SK-N-SH (cell line): ENCODE data around the gene RHOU. TPM values are rescaled to one million over a fixed set of nuclear protein-coding genes. Genes with fewer than 3 reads are reported as not detected.

Source experiments
- CTCF ChIA-PET: fragments of 300-600, 350-600 bp; formaldehyde crosslinking; extraction: SDS; loops from one replicate; lab custom pipeline; 2021; lab: Yijun Ruan, JAX
- POLR2A ChIA-PET: fragments of 350-600 bp; sonication (Branson Sonifier 250); formaldehyde crosslinking; extraction: SDS; loops from one replicate; lab custom pipeline; 2020; ENCODE audit warnings: antibody characterized with exemption, inconsistent platforms; lab: Yijun Ruan, JAX
- DNase-seq: peaks from one replicate; pipeline ENCODE4 v3.0.0; 2012
- H2AFZ ChIP-seq: fragments of 200-600 bp; sonication (generic); 2 replicates; pipeline ENCODE4 v1.8.1; 2016; ENCODE audit warnings: antibody characterized with exemption, mild to moderate bottlenecking, low read depth
- H3F3A ChIP-seq: fragments of 200-600 bp; sonication (generic); replicated peaks from 2 replicates; pipeline ENCODE3; 2016; ENCODE audit warnings: antibody characterized with exemption, mild to moderate bottlenecking; ENCODE audit not compliant: insufficient read depth
- H3K27ac ChIP-seq, 2 experiments: fragments of 200-500 bp in 1 of 2; fragments of 200-600 bp in 1 of 2; sonication (Bioruptor generic) in 1 of 2; sonication (generic), shearing (Covaris generic) in 1 of 2; 2 replicates each; pipeline versions ENCODE4 v1.5.1 to v1.6.1; 2014 to 2016; ENCODE audit warnings: low read depth in 2 of 2, inconsistent platforms in 1 of 2, low read length in 1 of 2, mild to moderate bottlenecking in 1 of 2, mixed read lengths in 1 of 2
- H3K27me3 ChIP-seq: fragments of 200-600 bp; sonication (generic), shearing (Covaris generic); 2 replicates; pipeline ENCODE4 v1.6.1; 2016; ENCODE audit warnings: mixed run types; ENCODE audit not compliant: insufficient read depth
- H3K36me3 ChIP-seq, 2 experiments: fragments of 200-500 bp in 1 of 2; fragments of 200-600 bp in 1 of 2; sonication (Bioruptor generic) in 1 of 2; sonication (generic) in 1 of 2; replicated peaks in 1 of 2; 2 replicates each; pipeline versions ENCODE3 to v1.5.1; 2014 to 2016; ENCODE audit warnings: low read length in 1 of 2, mild to moderate bottlenecking in 1 of 2; ENCODE audit not compliant: insufficient read depth in 2 of 2, control insufficient read depth in 1 of 2
- H3K4me1 ChIP-seq, 2 experiments: fragments of 200-500 bp in 1 of 2; fragments of 200-600 bp in 1 of 2; sonication (Bioruptor generic) in 1 of 2; sonication (generic), shearing (Covaris generic) in 1 of 2; 2 replicates each; pipeline versions ENCODE4 v1.5.1 to v1.6.1; 2014 to 2016; ENCODE audit warnings: low read depth in 1 of 2, low read length in 1 of 2, mixed run types in 1 of 2; ENCODE audit not compliant: insufficient read depth in 2 of 2, control insufficient read depth in 1 of 2
- H3K4me2 ChIP-seq: fragments of 200-600 bp; sonication (generic), shearing (Covaris generic); 2 replicates; pipeline ENCODE4 v1.6.1; 2017; ENCODE audit warnings: mixed run types
- H3K4me3 ChIP-seq, 2 experiments: fragments of 200-500 bp in 1 of 2; fragments of 200-600 bp in 1 of 2; sonication (Bioruptor generic) in 1 of 2; sonication (generic), shearing (Covaris generic) in 1 of 2; 2 replicates each; pipeline versions ENCODE4 v1.5.1 to v1.8.1; 2014 to 2016; ENCODE audit warnings: low read depth in 2 of 2, inconsistent platforms in 1 of 2, low read length in 1 of 2, mild to moderate bottlenecking in 1 of 2, mixed read lengths in 1 of 2, moderate library complexity in 1 of 2
- H3K79me2 ChIP-seq: fragments of 200-600 bp; sonication (generic); 2 replicates; pipeline ENCODE4 v1.8.1; 2017; ENCODE audit warnings: mild to moderate bottlenecking; ENCODE audit not compliant: insufficient read depth
- H3K9ac ChIP-seq: fragments of 200-600 bp; sonication (generic); 2 replicates; pipeline ENCODE4 v1.6.1; 2017; ENCODE audit warnings: mixed run types
- H3K9me2 ChIP-seq: fragments of 200-600 bp; sonication (generic); 2 replicates; pipeline ENCODE4 v1.6.1; 2017; ENCODE audit warnings: mixed run types
- H3K9me3 ChIP-seq: fragments of 200-600 bp; sonication (generic); 2 replicates; pipeline ENCODE4 v1.6.1; 2017; ENCODE audit warnings: mixed run types, mild to moderate bottlenecking, moderate library complexity
- H4K20me1 ChIP-seq: fragments of 200-600 bp; sonication (generic); 2 replicates; pipeline ENCODE4 v1.6.1; 2017; ENCODE audit warnings: mild to moderate bottlenecking, mixed run types; ENCODE audit not compliant: insufficient read depth
- CHD2 ChIP-seq: fragments of 150-350 bp; IDR thresholded peaks from 2 replicates; pipeline ENCODE4 v1.6.1; 2018; ENCODE audit warnings: low read length; ENCODE audit not compliant: partially characterized antibody
- ELF1 ChIP-seq: IDR thresholded peaks from 2 replicates; pipeline ENCODE4 v1.4.0; 2012
- FOSL2 ChIP-seq: IDR thresholded peaks from 2 replicates; pipeline ENCODE4 v1.4.0; 2012; ENCODE audit warnings: low read depth, mild to moderate bottlenecking, moderate library complexity, borderline replicate concordance
- FOXJ3 ChIP-seq: sonication (generic); formaldehyde crosslinking; IDR thresholded peaks from 2 replicates; pipeline ENCODE4 v1.5.1; 2020; ENCODE audit warnings: mild to moderate bottlenecking, missing genetic modification reagents
- GABPA ChIP-seq: IDR thresholded peaks from 2 replicates; pipeline ENCODE4 v1.4.0; 2012; ENCODE audit warnings: low read depth, mild to moderate bottlenecking
- IRF3 ChIP-seq: fragments of 150-350 bp; IDR thresholded peaks from 2 replicates; pipeline ENCODE4 v1.6.1; 2016; ENCODE audit warnings: mild to moderate bottlenecking, low read depth, low read length
- JUND ChIP-seq: IDR thresholded peaks from 2 replicates; pipeline ENCODE4 v1.4.0; 2012
- NRF1 ChIP-seq: IDR thresholded peaks from 2 replicates; pipeline ENCODE4 v1.6.1; 2012; ENCODE audit warnings: low read depth, mild to moderate bottlenecking, low read length
- RAD21 ChIP-seq: IDR thresholded peaks from 2 replicates; pipeline ENCODE4 v1.6.1; 2012; ENCODE audit warnings: mild to moderate bottlenecking, low read length
- RCOR1 ChIP-seq: fragments of 150-350 bp; IDR thresholded peaks from 2 replicates; pipeline ENCODE4 v1.6.1; 2017; ENCODE audit warnings: antibody characterized with exemption, low read length
- REST ChIP-seq: IDR thresholded peaks from 2 replicates; pipeline ENCODE4 v1.6.1; 2012; ENCODE audit warnings: mild to moderate bottlenecking, low read depth, low read length, moderate library complexity
- RFX5 ChIP-seq: IDR thresholded peaks from 2 replicates; pipeline ENCODE4 v1.6.1; 2012; ENCODE audit warnings: mild to moderate bottlenecking, improper control_type of control experiment, low read length
- RXRA ChIP-seq: IDR thresholded peaks from 2 replicates; pipeline ENCODE4 v1.4.0; 2012; ENCODE audit warnings: low read depth, mild to moderate bottlenecking, borderline replicate concordance
- SIN3A ChIP-seq: IDR thresholded peaks from 2 replicates; pipeline ENCODE4 v1.6.1; 2012; ENCODE audit warnings: low read depth, mild to moderate bottlenecking, low read length, moderate library complexity, borderline replicate concordance
- TAF1 ChIP-seq: IDR thresholded peaks from 2 replicates; pipeline ENCODE4 v1.6.1; 2012; ENCODE audit warnings: low read depth, mild to moderate bottlenecking, low read length, moderate library complexity, borderline replicate concordance
- TCF12 ChIP-seq: IDR thresholded peaks from 2 replicates; pipeline ENCODE4 v1.4.0; 2012
- TEAD4 ChIP-seq: IDR thresholded peaks from 2 replicates; pipeline ENCODE4 v1.4.0; 2012; ENCODE audit warnings: mild to moderate bottlenecking, borderline replicate concordance; ENCODE audit not compliant: insufficient read depth
- ZBTB33 ChIP-seq: IDR thresholded peaks from 2 replicates; pipeline ENCODE4 v1.4.0; 2012; ENCODE audit warnings: low read depth, borderline replicate concordance
- WGBS: methylation state at CpG from one replicate; pipeline ENCODE4 v1.1.6; 2017; ENCODE audit warnings: low lambda C conversion rate; 5-methylcytosine and 5-hydroxymethylcytosine counted together
- polyA plus RNA-seq, 3 experiments: library from polyadenylated mRNA; depleted of rRNA; stranded (reverse); fragments of >200 nt; gene quantifications; 2 replicates each; pipeline ENCODE4 v1.2.3, GENCODE V29; 2012
- TF ChIP-seq, protein P1 (sequence below): fragments of 200-600 bp; sonication (generic); IDR thresholded peaks from 2 replicates; pipeline ENCODE4 v1.6.1; 2017; ENCODE audit warnings: antibody characterized with exemption, mild to moderate bottlenecking, moderate library complexity
- TF ChIP-seq, protein P2 (sequence below): IDR thresholded peaks from 2 replicates; pipeline ENCODE4 v1.4.0; 2012; ENCODE audit warnings: low read depth, borderline replicate concordance

Gene RHOU
- polyA plus RNA-seq, 1 of the 3 experiments (the other 2 are of a cell fraction), result 0.36 TPM

DNA sequence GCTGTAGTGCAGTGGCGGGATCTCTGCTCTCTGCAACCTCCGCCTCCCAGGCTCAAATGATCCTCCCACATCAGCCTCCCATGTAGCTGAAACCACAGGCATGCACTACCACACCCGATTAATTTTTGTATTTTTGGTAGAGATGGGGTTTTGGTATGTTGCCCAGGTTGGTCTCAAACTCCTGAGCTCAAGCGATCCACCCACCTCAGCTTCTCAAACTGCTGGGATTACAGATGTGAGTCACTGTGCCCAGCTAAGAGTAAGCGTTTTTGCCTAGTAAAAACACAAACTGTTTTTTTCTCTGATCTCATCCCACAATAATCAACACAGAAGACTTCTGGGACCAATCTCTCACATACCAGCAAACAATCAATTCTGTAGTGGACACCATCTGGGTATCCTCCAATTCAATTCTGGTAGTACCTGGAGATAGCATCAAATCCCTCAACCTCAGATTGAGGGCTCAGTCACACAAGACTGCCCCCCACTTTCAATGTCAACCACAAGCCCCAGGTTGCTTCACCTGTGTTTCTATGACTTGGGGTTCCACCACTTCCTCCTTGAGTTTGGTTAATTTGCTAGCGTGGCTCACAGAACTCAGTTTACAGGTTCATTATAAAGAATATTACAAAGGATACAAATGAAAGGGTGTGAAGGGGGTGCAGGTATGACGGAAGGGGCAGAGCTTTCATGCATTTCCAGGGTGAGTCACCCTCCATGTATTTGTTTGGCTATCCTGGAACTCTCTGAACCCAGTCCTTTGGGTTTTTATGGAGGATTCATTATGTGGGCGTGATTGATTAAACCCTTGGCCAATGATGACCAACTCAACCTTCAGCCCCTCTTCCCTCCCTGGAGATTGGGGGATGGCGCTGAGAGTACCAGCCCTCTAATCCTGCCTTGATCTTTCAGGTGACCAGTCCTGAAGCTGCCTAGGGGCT is 40.0 kb upstream of the RHOU start:
- CTCF ChIA-PET, result interaction anchor here (0.8 to 3.1 kb wide), 2 partner anchors 40 to 461 kb away, joined by 3 to 11 read pairs; partner anchors contain the start of gene RHOU
- Histone ChIP-seq H3K4me2 (no peak overlapping the region), H3F3A (no peaks in the 10 kb centered on the region), H3K27me3 (no peaks in the 10 kb centered on the region), H3K9me3 (no peaks in the 10 kb centered on the region), H3K36me3 (no peaks in the 10 kb centered on the region), H3K4me3 (no peak overlapping the region), H2AFZ (no peak overlapping the region), H3K27ac (no peak overlapping the region), H4K20me1 (no peaks in the 10 kb centered on the region), H3K4me1 (peaks cover 0 to 4% of the 10 kb centered on the region in 2 experiments; a peak in 1 of 4 replicates), H3K79me2 (no peaks in the 10 kb centered on the region), H3K9me2 (no peaks in the 10 kb centered on the region), H3K9ac (no peak overlapping the region)
- POLR2A ChIA-PET, result no interaction called here
- DNase-seq, result no peak
- TF ChIP-seq RXRA (no peak), ELF1 (no peak), TCF12 (no peak), REST (no peak), GABPA (no peak), SIN3A (no peak), CHD2 (no peak), RCOR1 (no peak), FOSL2 (no peak), TEAD4 (no peak), NRF1 (no peak), JUND (no peak), RAD21 (no peak), RFX5 (no peak), FOXJ3 (no peak), ZBTB33 (no peak), IRF3 (no peak), TAF1 (no peak)
- TF ChIP-seq, protein P1, sequence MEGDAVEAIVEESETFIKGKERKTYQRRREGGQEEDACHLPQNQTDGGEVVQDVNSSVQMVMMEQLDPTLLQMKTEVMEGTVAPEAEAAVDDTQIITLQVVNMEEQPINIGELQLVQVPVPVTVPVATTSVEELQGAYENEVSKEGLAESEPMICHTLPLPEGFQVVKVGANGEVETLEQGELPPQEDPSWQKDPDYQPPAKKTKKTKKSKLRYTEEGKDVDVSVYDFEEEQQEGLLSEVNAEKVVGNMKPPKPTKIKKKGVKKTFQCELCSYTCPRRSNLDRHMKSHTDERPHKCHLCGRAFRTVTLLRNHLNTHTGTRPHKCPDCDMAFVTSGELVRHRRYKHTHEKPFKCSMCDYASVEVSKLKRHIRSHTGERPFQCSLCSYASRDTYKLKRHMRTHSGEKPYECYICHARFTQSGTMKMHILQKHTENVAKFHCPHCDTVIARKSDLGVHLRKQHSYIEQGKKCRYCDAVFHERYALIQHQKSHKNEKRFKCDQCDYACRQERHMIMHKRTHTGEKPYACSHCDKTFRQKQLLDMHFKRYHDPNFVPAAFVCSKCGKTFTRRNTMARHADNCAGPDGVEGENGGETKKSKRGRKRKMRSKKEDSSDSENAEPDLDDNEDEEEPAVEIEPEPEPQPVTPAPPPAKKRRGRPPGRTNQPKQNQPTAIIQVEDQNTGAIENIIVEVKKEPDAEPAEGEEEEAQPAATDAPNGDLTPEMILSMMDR, result no peak
- TF ChIP-seq, protein P2, sequence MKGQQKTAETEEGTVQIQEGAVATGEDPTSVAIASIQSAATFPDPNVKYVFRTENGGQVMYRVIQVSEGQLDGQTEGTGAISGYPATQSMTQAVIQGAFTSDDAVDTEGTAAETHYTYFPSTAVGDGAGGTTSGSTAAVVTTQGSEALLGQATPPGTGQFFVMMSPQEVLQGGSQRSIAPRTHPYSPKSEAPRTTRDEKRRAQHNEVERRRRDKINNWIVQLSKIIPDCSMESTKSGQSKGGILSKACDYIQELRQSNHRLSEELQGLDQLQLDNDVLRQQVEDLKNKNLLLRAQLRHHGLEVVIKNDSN, result no peak
- WGBS, result 71% methylated on average over 8 of the region's 9 CpGs
